ENCODE measurements around the gene ZBTB7C. TPM values are rescaled to one million over a fixed set of nuclear protein-coding genes. Genes with fewer than 3 reads are reported as not detected.

ZBTB7C gene
- total RNA-seq, 1 donor from 2014 or later = 13.0 TPM

DNA sequence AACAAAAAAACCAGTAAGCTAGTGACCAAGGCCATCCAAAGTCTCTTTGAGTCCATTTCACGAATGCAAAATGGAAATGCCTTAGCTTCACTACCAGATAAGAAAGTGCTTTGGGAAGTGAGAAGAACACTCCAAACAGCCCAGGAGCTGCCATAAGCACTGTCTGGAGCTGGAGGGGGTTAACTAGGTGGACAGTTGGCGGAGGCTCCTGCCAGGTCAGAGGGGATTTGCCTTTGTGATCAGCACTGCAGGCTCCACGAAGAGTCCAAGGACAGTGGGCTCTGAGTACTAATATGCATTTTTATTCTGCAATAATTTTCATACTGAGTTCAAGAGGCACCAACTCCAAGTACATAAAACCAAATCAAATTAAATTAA, 245.5 kb downstream of the ZBTB7C start:
- TF ChIP-seq, protein P1, sequence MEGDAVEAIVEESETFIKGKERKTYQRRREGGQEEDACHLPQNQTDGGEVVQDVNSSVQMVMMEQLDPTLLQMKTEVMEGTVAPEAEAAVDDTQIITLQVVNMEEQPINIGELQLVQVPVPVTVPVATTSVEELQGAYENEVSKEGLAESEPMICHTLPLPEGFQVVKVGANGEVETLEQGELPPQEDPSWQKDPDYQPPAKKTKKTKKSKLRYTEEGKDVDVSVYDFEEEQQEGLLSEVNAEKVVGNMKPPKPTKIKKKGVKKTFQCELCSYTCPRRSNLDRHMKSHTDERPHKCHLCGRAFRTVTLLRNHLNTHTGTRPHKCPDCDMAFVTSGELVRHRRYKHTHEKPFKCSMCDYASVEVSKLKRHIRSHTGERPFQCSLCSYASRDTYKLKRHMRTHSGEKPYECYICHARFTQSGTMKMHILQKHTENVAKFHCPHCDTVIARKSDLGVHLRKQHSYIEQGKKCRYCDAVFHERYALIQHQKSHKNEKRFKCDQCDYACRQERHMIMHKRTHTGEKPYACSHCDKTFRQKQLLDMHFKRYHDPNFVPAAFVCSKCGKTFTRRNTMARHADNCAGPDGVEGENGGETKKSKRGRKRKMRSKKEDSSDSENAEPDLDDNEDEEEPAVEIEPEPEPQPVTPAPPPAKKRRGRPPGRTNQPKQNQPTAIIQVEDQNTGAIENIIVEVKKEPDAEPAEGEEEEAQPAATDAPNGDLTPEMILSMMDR (conservative IDR thresholded peaks at IDR 0.05) = no peak
- Mint-ChIP-seq H3K27me3 (no peaks in the 10 kb centered on the region), H3K27ac (peak overlapping the region; percentile 65), H3K4me3 (peak overlapping the region; percentile 83), H3K9me3 (no peaks in the 10 kb centered on the region), H3K4me1 (ENCODE audit: unreplicated experiment) (peaks cover 53% of the 10 kb centered on the region), H3K36me3 (no peaks in the 10 kb centered on the region)
- no peak for DNase-seq (ENCODE audit: extremely low spot score, unreplicated experiment)

DNA sequence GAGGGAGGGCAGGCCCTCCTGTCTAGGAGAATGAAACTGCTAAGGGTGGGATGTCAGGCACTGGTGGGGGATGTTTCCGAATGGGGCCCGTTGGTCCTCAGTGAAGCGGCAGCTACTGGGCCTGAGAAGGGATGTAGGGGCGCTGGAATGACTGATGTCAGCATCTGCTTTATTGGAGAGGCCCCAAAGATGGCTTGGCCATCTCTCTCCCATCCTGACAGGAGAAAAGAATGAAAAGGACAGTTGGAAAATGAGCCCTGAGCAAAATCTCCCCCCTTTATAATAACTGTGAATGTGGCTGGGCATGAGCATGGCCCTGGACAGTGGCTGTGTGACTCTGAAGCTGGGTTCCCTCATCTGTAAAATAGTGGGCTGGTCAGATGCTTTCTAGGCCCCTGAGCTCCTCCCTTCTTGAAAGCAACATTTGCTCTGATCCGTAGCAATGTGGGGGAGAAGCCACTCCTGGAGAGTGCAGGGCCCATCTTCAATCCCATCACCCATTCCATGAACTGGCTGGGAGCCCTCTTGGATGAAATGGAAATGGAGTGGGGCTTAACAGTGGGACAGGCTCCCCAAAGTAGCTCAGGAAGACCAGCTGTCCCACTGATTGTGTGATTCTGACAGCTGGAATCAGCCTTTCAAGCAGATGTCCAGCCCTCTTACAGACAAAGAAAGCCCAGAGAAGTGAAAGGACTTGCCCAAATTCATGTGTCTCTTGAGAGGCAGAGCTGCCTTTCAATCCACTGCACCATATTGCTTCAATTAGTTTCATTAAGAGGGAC, 246.0 kb downstream of the ZBTB7C start:
- no peak for DNase-seq (ENCODE audit: extremely low spot score, unreplicated experiment)
- H3K27ac Mint-ChIP-seq = peak overlapping the region; percentile 65
- H3K27me3 Mint-ChIP-seq = no peaks in the 10 kb centered on the region
- no peaks in the 10 kb centered on the region for H3K9me3 Mint-ChIP-seq
- peaks cover 47% of the 10 kb centered on the region for H3K4me1 Mint-ChIP-seq (ENCODE audit: unreplicated experiment)
- TF ChIP-seq, protein P1 (conservative IDR thresholded peaks at IDR 0.05) = no peak
- peak overlapping the region; percentile 83 for H3K4me3 Mint-ChIP-seq
- H3K36me3 Mint-ChIP-seq = no peaks in the 10 kb centered on the region

DNA sequence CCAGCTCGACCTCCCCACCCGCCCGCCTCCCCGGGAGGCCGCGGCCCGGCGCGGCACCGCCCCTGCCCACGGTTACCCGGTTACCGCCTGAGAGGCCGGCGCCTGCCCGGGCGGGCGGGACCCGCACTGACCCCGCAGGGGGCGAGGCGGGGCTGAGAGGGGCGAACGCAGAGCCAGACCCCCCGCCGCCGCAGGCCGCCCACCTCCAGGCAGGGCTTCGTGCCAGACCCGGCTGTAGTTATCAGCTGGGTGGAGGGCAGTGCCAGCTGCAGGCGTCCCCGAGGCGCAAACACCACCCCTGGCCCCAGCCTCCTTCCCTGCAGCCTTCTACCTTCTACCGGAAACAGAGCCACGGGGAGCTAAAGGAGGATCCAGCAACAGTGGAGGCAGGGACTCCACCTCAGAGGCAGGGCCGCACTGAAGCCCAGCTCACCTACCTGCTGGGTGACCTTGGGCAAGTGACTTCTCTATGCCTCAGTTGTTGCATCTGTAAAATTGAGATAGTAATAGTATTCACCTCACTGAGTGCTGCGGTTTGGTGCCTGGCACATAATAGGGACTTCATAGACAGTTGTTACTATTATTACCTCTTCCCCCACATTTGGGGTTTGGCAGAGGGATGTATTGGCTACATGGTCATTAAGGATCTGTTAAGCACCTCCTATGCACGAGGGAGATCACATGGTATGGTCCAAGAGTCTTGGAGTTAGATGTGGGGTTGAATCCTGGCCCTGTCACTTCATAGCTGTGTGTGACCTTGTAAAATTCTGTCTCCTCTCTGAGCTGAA, 247.1 kb downstream of the ZBTB7C start:
- Mint-ChIP-seq H3K36me3 (no peaks in the 10 kb centered on the region), H3K4me3 (peak overlapping the region; percentile 84), H3K27me3 (no peaks in the 10 kb centered on the region), H3K27ac (peak overlapping the region; percentile 62), H3K4me1 (ENCODE audit: unreplicated experiment) (peaks cover 37% of the 10 kb centered on the region), H3K9me3 (no peaks in the 10 kb centered on the region)
- TF ChIP-seq, protein P1 (conservative IDR thresholded peaks at IDR 0.05) = no peak
- DNase-seq (ENCODE audit: extremely low spot score, unreplicated experiment) = no peak

DNA sequence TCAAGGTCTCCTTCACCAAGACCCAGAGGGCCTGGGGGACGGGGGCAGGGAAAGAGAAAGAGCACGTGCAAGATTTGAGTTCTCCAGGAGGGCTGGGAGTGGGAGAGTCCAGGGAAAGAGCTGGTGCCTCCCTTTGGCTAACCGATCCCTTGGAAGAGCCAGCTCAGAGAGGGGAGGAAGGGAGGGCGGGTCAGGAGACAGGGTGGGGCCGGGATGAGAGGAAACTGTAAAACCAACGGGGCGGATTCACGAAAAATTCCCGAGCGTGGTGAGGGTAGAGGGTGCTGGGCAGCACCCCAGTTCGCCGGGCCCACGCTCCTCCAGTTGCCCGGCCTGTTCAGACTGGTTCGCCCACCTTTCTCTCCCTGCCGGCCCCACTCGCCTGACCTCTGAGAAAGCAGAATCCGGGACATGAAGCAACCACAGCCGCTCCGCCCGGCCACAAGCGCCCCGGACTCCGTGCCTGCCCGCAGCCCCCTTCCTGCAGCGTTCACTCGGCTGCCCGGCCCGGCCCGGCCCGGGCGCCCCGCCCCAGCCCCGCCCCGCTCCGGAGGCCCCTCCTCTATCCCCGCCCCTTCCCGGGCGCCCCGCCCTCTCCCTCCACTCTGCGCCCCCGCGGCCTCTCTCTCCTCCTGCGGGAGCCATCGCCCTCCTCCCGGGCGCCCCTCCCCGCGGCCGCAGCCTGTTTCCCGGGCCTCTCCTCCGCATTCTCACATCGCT, 247.8 kb downstream of the ZBTB7C start:
- no peaks in the 10 kb centered on the region for H3K27me3 Mint-ChIP-seq
- DNase-seq (ENCODE audit: extremely low spot score, unreplicated experiment) = peak; percentile 91
- TF ChIP-seq, protein P1 (conservative IDR thresholded peaks at IDR 0.05) = no peak
- no peaks in the 10 kb centered on the region for H3K36me3 Mint-ChIP-seq
- no peaks in the 10 kb centered on the region for H3K9me3 Mint-ChIP-seq
- peak overlapping the region; percentile 84 for H3K4me3 Mint-ChIP-seq
- H3K27ac Mint-ChIP-seq = peak overlapping the region; percentile 31
- peaks cover 38% of the 10 kb centered on the region for H3K4me1 Mint-ChIP-seq (ENCODE audit: unreplicated experiment)

DNA sequence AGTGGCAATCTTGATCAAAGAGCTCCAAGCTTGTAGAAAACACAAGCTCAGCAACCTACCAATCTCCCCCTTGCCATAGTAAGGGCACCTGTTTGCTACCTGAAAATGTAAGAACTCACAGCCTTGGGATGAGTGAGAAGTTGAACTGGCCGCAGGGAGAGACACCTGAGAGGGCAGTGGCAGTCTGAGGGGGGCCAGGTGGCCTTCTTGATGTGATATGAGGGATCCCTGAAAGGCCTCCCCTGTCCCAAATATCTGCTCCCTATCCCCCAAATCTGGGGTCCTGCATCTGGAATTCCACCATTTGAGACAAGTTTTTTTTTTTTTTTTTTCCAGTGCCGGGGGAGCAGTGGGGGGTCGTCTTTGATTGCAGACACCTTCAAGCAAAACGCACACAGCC, 248.6 kb downstream of the ZBTB7C start:
- Mint-ChIP-seq H3K27me3 (no peaks in the 10 kb centered on the region), H3K4me3 (peak overlapping the region; percentile 73), H3K9me3 (no peaks in the 10 kb centered on the region), H3K36me3 (no peaks in the 10 kb centered on the region), H3K27ac (peak overlapping the region; percentile 44), H3K4me1 (ENCODE audit: unreplicated experiment) (peaks cover 40% of the 10 kb centered on the region)
- DNase-seq (ENCODE audit: extremely low spot score, unreplicated experiment) = no peak
- TF ChIP-seq, protein P1 (conservative IDR thresholded peaks at IDR 0.05) = no peak

Measured in type B pancreatic cell (in vitro differentiated cells).